ENCODE data around the gene SPECC1L.
"Not testable (repeated sequence)": the region's sequence is repeated elsewhere in the genome, so short reads cannot be mapped to it uniquely, and the experiment has no call there.

DNA sequence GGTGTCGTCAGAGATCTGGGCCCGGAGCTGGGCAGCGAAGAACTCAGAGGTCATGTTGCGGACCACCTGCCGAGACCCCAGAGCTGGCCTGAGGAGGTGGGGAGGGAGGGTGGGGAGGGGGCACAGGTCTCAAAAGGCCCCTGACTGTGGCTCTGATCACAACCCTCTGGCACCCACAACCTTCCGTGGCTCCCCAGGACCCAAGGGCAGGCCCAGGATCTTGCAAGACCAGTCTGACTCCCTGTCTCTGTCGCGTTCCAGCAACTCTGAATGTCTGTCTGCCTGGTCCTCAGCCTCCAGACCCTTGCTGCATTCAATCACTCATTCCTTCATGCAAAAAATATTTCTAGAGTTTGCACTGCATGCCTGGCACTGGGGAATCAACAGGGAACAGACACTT lies 21.2 kb upstream of the SPECC1L start:
- TF ChIP-seq, protein P1, sequence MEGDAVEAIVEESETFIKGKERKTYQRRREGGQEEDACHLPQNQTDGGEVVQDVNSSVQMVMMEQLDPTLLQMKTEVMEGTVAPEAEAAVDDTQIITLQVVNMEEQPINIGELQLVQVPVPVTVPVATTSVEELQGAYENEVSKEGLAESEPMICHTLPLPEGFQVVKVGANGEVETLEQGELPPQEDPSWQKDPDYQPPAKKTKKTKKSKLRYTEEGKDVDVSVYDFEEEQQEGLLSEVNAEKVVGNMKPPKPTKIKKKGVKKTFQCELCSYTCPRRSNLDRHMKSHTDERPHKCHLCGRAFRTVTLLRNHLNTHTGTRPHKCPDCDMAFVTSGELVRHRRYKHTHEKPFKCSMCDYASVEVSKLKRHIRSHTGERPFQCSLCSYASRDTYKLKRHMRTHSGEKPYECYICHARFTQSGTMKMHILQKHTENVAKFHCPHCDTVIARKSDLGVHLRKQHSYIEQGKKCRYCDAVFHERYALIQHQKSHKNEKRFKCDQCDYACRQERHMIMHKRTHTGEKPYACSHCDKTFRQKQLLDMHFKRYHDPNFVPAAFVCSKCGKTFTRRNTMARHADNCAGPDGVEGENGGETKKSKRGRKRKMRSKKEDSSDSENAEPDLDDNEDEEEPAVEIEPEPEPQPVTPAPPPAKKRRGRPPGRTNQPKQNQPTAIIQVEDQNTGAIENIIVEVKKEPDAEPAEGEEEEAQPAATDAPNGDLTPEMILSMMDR (conservative IDR thresholded peaks at IDR 0.05; ENCODE audit: low read depth, low read length), result not testable (repeated sequence)
- not testable (repeated sequence) for TF ChIP-seq EZH2phosphoT487 (IDR thresholded peaks at IDR 0.05; ENCODE audit: borderline replicate concordance, low read length)

Data from PC-3 (cell line).